GM10266 (cell line): ENCODE data around the gene UBR3.

Source experiments
- DNase-seq: peaks from one replicate; pipeline ENCODE4 v3.0.0; 2012; ENCODE audit errors: extremely low spot score
- TF ChIP-seq, protein P1 (sequence below): IDR thresholded peaks from 2 replicates; pipeline ENCODE4 v1.5.1; 2012; ENCODE audit warnings: mild to moderate bottlenecking, low read depth; ENCODE audit not compliant: control insufficient read depth, insufficient read depth; ENCODE audit errors: missing control alignments

UBR3 gene

DNA sequence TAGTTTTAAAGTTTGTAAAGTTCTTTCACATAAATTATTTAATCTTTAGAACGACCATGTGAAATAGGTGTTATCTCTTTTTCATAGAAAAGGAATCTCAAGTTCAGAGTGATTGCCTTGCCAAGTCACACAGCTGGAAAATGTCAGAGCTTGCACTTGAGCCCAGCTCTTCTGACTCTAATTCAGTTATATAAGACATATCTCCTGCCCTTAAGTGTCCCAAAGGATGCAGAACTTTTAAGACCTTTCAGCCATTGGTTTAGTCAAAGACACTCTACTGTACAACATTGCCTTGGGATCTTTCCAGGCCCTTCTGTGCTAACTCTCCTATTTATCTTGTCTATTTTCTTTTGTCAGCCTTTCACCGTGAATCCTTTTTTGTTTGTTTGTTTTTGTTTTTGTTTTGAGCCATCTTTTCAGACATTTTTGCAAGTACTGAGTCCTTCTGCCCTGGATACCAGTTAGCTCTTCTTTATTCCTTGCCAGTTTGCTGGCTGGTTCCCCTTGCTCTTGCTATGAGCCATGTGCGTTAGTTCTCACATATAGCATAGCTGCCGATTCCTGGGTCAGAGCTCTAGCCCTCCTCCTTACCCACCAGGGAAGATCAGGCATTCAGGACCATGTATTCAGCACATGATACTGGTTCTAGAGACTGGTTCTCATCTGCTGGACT, 190.7 kb downstream of the UBR3 start:
- DNase-seq = no peak
- TF ChIP-seq, protein P1, sequence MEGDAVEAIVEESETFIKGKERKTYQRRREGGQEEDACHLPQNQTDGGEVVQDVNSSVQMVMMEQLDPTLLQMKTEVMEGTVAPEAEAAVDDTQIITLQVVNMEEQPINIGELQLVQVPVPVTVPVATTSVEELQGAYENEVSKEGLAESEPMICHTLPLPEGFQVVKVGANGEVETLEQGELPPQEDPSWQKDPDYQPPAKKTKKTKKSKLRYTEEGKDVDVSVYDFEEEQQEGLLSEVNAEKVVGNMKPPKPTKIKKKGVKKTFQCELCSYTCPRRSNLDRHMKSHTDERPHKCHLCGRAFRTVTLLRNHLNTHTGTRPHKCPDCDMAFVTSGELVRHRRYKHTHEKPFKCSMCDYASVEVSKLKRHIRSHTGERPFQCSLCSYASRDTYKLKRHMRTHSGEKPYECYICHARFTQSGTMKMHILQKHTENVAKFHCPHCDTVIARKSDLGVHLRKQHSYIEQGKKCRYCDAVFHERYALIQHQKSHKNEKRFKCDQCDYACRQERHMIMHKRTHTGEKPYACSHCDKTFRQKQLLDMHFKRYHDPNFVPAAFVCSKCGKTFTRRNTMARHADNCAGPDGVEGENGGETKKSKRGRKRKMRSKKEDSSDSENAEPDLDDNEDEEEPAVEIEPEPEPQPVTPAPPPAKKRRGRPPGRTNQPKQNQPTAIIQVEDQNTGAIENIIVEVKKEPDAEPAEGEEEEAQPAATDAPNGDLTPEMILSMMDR = no peak

DNA sequence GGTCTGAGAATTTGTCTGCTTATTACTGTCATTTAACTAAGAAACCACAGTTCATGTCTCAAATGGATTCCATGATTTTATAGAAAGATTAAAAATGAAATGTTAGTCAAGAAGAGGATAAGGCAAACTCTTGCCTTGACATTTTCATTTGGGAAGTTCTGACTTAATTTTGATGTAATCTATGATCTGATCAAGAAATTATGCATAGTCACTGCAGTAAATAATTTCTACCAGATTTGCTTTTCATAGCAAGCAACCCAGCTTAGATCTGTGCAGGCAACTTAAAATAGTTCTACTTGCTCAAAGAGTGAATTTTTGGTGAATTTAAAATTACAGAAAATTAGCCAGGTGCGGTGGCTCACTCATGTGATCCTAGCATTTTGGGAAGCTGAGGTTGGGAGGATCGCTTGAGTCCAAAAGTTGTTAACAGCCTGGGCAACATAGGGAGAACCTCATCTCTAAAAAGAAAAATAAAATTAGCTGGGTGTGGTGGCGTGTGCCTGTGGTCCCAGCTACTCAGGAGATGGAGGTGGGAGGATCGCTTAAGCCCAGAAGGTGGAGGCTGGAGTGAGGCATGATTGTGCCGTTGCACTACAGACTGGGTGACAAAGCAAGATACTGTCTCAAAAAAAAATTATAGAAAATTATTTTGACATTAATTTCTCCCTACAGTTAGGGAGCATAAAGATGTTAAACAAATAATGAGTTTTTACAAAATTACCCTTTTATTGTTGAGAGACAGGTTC, 192.0 kb downstream of the UBR3 start:
- TF ChIP-seq, protein P1 = no peak
- DNase-seq = no peak

DNA sequence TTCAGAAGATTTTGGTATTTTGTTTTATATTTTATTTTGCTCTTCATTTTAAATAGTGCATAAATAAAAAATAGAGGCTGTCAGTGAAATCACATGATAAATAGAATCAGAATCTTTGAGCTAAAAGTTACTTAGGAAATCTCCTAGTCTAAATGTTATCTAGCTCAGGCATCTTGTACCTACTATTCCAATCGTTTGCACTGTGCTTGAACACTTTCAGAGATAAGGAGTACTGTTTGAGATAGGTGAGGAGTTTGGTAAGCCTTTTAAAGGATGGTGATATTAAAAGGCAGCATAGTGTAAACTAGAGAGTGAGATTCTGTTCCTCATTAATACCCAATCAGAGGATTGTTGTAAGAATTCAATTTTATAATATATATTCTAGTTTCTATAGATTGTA, 193.5 kb downstream of the UBR3 start:
- DNase-seq = no peak
- TF ChIP-seq, protein P1 = no peak

DNA sequence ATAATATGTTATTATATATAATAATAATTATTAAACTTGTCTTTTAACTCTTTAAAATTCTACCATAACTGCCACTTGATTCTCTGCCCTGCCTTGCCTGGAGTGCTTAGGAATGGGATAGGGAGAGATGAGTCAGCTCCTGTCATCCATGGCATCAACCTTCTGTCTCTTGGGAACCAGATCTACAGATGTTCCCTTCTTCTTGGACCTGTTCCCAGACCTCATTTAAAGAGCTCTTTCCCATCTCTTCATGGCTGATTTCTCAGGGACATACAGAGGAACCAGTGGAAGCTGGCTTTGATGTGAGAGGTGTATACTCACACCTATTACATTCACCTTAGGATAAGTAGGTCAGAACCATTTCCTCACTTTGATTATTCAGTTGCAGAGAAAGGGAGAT, 195.4 kb downstream of the UBR3 start:
- no peak for DNase-seq
- TF ChIP-seq, protein P1 = no peak

DNA sequence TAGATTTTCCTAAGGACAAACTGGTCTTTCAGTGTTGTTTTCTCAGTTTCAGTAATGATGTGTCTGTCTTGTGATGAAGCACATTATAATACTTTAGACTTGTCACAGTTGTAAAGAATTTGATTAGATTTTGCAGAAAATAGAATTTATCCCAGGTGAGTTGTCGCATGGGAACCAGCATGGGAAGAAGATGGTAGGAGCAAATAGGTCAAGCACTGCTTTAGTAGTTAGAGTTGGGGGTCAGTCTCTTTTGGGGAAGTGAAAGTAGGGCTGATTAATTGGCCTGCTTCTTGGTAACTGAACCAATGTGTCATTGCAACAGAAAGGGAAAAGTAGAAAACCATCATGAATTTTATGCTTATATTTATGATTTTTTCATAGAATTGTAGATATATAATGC, 197.5 kb downstream of the UBR3 start:
- TF ChIP-seq, protein P1 = no peak
- DNase-seq = peak; percentile 23

DNA sequence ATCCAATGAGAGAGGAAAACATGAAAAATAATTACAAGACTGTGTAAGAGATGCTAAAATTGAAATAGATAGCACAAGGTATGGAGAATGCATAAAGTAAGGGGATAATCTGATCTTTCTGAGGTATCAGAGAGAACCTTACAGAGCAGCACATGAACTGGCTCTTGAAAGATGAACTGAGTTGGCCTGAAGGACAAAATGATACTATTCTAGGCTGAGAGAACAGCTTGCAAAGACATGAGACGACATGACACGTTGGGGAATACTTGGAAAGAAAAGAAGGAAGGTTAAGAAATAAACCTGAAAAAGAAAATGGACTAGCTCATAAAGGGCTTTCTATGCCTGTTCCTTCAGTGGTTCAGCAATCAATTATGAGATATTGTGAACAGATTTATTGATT, 198.0 kb downstream of the UBR3 start:
- DNase-seq = no peak
- TF ChIP-seq, protein P1 = no peak

DNA sequence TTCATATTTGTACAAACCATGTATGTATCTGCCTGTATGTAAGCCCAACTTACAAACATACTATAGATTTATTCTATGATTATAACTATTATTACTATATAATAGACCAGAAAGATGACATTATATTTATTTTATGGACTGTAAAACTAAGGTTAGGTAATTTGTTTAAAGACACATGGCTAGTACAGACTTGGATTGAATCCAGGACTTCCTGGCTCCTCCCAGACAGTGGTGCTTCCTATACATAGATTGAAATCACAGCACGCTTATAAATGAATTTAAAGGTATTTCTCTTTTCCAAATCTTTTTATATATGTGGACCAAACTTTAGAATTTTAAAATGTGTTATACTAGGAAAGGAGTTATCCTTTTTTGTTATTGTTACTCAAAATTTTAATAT, 199.1 kb downstream of the UBR3 start:
- TF ChIP-seq, protein P1 = no peak
- no peak for DNase-seq
